T47D (cell line): ENCODE data around the gene UROC1.

Experiments
- DNase-seq, 2 experiments: peaks; one replicate each; pipeline versions ENCODE4 v3.0.0 to v3.0.0-alpha.2; 2011 to 2012; ENCODE audit warnings: low read depth in 1 of 2, low spot score in 1 of 2
- JUND ChIP-seq: IDR thresholded peaks from 2 replicates; pipeline ENCODE4 v1.6.1; 2012; ENCODE audit warnings: low read depth
- in situ Hi-C: cut with HindIII; loops from 2 replicates; pipeline ENCODE4 v1.10.0; 2016; ENCODE audit warnings: low sequenced_read_pairs, low pct_unique_long_range_greater_than_20kb

The UROC1 gene

DNA sequence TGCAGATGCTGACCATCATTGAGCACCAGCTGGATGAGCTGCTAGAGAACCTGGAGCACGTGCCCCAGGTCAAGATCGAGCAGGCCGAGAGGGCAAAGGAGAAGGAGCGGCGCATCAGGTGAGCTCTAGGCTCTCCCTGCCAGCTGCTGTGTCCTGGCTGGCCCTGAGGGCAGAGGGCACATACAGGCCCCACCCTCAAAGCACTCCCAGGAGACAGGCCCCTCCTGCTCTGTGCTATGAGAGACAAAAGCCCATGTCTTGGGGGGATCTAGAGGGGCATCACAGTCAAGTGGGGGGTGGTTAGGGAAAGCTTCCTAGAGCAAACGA lies 83.3 kb downstream of the UROC1 start:
- in situ Hi-C loops, result no loop called here
- no peak for TF ChIP-seq JUND
- no peak for DNase-seq

- no peak for DNase-seq
- in situ Hi-C loops, result no loop called here
- no peak for TF ChIP-seq JUND
These were observed 83.9 kb downstream of the UROC1 start for GRCh38 chr3:126433496-126434263.

- in situ Hi-C loops, result no loop called here
- TF ChIP-seq JUND, result no peak
- DNase-seq, result no peak
These were observed 84.5 kb downstream of the UROC1 start for GRCh38 chr3:126433105-126433430.

GRCh38 chr3:126432361-126433104 lies 85.0 kb downstream of the UROC1 start:
- no peak for DNase-seq
- in situ Hi-C loops, result no loop called here
- TF ChIP-seq JUND, result no peak
